HCT116 (cell line): ENCODE measurements around the gene ZNF697. TPM values are rescaled to one million over a fixed set of nuclear protein-coding genes. Genes with fewer than 3 reads are reported as not detected.

Experiments used
- ATAC-seq: fragments of 200-7000 bp; cut with Tn5 transposase; 2 replicates; pipeline ENCODE4 v1.9.1; 2020; ENCODE audit warnings: mild to moderate bottlenecking, moderate library complexity
- BruUV-seq: library from RNA; stranded (reverse); fragments of 400-500 nt; replicated peaks from 2 replicates; lab custom pipeline; 2021; lab: Mats Ljungman, UMichigan
- CTCF ChIA-PET: fragments of 300-600 bp; sonication (Branson Sonifier 250); formaldehyde crosslinking; loops from one replicate; lab custom pipeline; 2021; ENCODE audit warnings: antibody characterized with exemption; lab: Charles Lee
- POLR2A ChIA-PET: fragments of 300-600, 350-600 bp; sonication (Branson Sonifier 250); formaldehyde crosslinking; loops from one replicate; lab custom pipeline; 2021; ENCODE audit warnings: antibody characterized with exemption; lab: Charles Lee
- RAD21 ChIA-PET, 2 experiments: fragments of 300-600 bp; sonication (Branson Sonifier 250); formaldehyde crosslinking; loops; one replicate each; lab custom pipeline; 2023; ENCODE audit warnings: low total read pairs in 2 of 2; ENCODE audit not compliant: uncharacterized antibody in 2 of 2, unreplicated experiment in 2 of 2, low non-redundant PET in 1 of 2; lab: Charles Lee
- DNase-seq: peaks from one replicate; pipeline ENCODE4 v3.0.0-alpha.2; 2010; ENCODE audit warnings: low read depth, low spot score
- H2AFZ ChIP-seq: fragments of 200-600 bp; shearing (Covaris generic), sonication (generic); 2 replicates; pipeline ENCODE4 v1.6.1; 2017; ENCODE audit warnings: low read depth, mixed run types, mixed read lengths, antibody characterized with exemption, low read length; ENCODE audit not compliant: poor library complexity, severe bottlenecking
- H3K27ac ChIP-seq: 2 replicates; pipeline ENCODE4 v1.5.1; 2012; ENCODE audit warnings: low read depth, low read length
- H3K27me3 ChIP-seq: fragments of 200-600 bp; sonication (generic); 2 replicates; pipeline ENCODE4 v1.6.1; 2016; ENCODE audit warnings: mixed run types, low read length, mixed read lengths; ENCODE audit not compliant: insufficient read depth
- H3K36me3 ChIP-seq, 2 experiments: fragments of 200-500 bp in 1 of 2; fragments of 200-600 bp in 1 of 2; sonication (Bioruptor generic) in 1 of 2; sonication (generic) in 1 of 2; 2 replicates each; pipeline versions ENCODE4 v1.5.1 to v1.6.1; 2014 to 2016; ENCODE audit warnings: low read length in 2 of 2, inconsistent platforms in 1 of 2, mixed read lengths in 1 of 2, mixed run types in 1 of 2; ENCODE audit not compliant: insufficient read depth in 2 of 2, control insufficient read depth in 1 of 2
- H3K4me1 ChIP-seq, 2 experiments: fragments of 200-600 bp in 1 of 2; sonication (generic) in 1 of 2; 2 replicates each; pipeline versions ENCODE4 v1.5.1 to v1.6.1; 2012 to 2017; ENCODE audit warnings: low read length in 2 of 2, inconsistent platforms in 1 of 2, mild to moderate bottlenecking in 1 of 2, mixed read lengths in 1 of 2, mixed run types in 1 of 2, moderate library complexity in 1 of 2; ENCODE audit not compliant: insufficient read depth in 2 of 2, control insufficient read depth in 1 of 2
- H3K4me2 ChIP-seq: fragments of 200-600 bp; sonication (generic); 2 replicates; pipeline ENCODE4 v1.6.1; 2017; ENCODE audit warnings: mixed run types, low read length, mixed read lengths
- H3K4me3 ChIP-seq, 2 experiments: fragments of 200-600 bp in 1 of 2; sonication (generic) in 1 of 2; replicated peaks in 1 of 2; 2 replicates each; pipeline ENCODE4 v1.5.1; 2011 to 2016; ENCODE audit warnings: low read length in 2 of 2, control low read depth in 1 of 2, low read depth in 1 of 2, mild to moderate bottlenecking in 1 of 2, mixed read lengths in 1 of 2, mixed run types in 1 of 2
- H3K79me2 ChIP-seq: fragments of 200-600 bp; sonication (generic); 2 replicates; pipeline ENCODE4 v1.6.1; 2017; ENCODE audit warnings: mild to moderate bottlenecking, mixed run types, low read length, moderate library complexity, mixed read lengths; ENCODE audit not compliant: insufficient read depth
- H3K9ac ChIP-seq: fragments of 200-600 bp; sonication (generic); 2 replicates; pipeline ENCODE4 v1.6.1; 2016; ENCODE audit warnings: low read length, mixed read lengths
- H3K9me2 ChIP-seq: fragments of 200-600 bp; sonication (generic), shearing (Covaris generic); 2 replicates; pipeline ENCODE4 v1.6.1; 2017; ENCODE audit warnings: mixed run types, mild to moderate bottlenecking, moderate library complexity; ENCODE audit not compliant: insufficient read depth
- H3K9me3 ChIP-seq, 2 experiments: fragments of 200-500 bp in 1 of 2; fragments of 200-600 bp in 1 of 2; sonication (Bioruptor generic) in 1 of 2; sonication (generic) in 1 of 2; 2 replicates each; pipeline ENCODE4 v1.6.1; 2014 to 2017; ENCODE audit warnings: low read length in 2 of 2, mixed read lengths in 2 of 2, inconsistent platforms in 1 of 2, low read depth in 1 of 2, mild to moderate bottlenecking in 1 of 2, mixed run types in 1 of 2, moderate library complexity in 1 of 2; ENCODE audit not compliant: control insufficient read depth in 1 of 2, insufficient read depth in 1 of 2
- H4K20me1 ChIP-seq: fragments of 200-600 bp; sonication (generic), shearing (Covaris generic); 2 replicates; pipeline ENCODE4 v1.6.1; 2017; ENCODE audit warnings: mixed run types, mild to moderate bottlenecking, moderate library complexity; ENCODE audit not compliant: insufficient read depth
- ATF3 ChIP-seq: IDR thresholded peaks from 2 replicates; pipeline ENCODE4 v1.6.1; 2012
- CEBPB ChIP-seq: IDR thresholded peaks from 2 replicates; pipeline ENCODE4 v1.6.1; 2012; ENCODE audit warnings: low read depth
- EGR1 ChIP-seq: IDR thresholded peaks from 2 replicates; pipeline ENCODE4 v1.6.1; 2012; ENCODE audit warnings: low read depth
- ELF1 ChIP-seq: IDR thresholded peaks from 2 replicates; pipeline ENCODE4 v1.6.1; 2012; ENCODE audit warnings: low read depth, borderline replicate concordance
- EZH2phosphoT487 ChIP-seq: fragments of 200-600 bp; IDR thresholded peaks from 2 replicates; pipeline ENCODE4 v1.6.1; 2018; ENCODE audit warnings: antibody characterized with exemption, borderline replicate concordance
- POLR2AphosphoS5 ChIP-seq: IDR thresholded peaks from 2 replicates; pipeline ENCODE4 v1.6.1; 2011; ENCODE audit warnings: mild to moderate bottlenecking, low read depth, low read length, moderate library complexity
- ZBTB33 ChIP-seq: IDR thresholded peaks from 2 replicates; pipeline ENCODE4 v1.6.1; 2011; ENCODE audit warnings: mild to moderate bottlenecking, low read length, moderate library complexity; ENCODE audit not compliant: insufficient replicate concordance; ENCODE audit errors: extremely low read depth
- ZNF274 ChIP-seq: fragments of 200-500 bp; sonication (Bioruptor generic); IDR thresholded peaks from 2 replicates; pipeline ENCODE4 v1.6.1; 2014; ENCODE audit warnings: mild to moderate bottlenecking, low read depth, low read length, inconsistent platforms
- intact Hi-C: fragments of 100-400 bp; cut with micrococcal nuclease; formaldehyde crosslinking; loops from 2 replicates; pipeline ENCODE4 v1.10.0; 2022
- total RNA-seq: library from RNA; stranded (reverse); gene quantifications from one replicate; pipeline ENCODE4 v1.2.1, GENCODE V29; 2021; ENCODE audit not compliant: unreplicated experiment

ZNF697 gene
- total RNA-seq, 1 experiment from 2014 or later, result 5.9 TPM

DNA sequence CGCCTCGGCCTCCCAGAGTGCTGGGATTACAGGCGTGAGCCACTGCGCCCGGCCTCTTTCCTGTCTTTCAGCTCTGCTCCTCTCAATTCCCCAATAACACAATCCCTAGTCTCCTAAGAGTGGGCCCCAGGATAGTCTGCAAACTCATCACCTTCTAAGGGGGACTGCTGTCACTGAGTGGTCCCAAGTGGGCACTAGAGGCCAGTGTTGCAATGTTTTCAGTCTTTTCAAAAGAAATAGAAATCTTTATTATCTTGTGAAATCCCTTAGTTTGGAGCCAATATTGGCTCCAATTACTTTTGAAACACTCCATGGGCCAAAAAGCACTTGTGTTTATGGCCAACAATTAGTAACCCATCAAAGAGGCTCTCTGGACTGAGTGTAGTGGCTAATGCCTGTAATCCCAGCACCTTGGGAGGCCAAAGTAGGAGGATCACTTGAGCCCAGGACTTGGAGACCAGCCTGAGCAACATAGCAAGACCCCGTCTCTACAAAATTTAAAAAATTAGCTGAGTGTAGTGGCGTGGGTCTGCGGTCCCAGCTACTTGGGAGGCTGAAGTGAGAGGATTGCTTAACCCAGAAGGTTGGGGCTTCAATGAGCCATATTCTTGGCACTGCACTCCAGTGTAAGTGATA is 28.6 kb upstream of the ZNF697 start:
- BruUV-seq, result no TSS peak
- no peaks in the 10 kb centered on the region for H3K9me3 ChIP-seq
- intact Hi-C loops, result loop anchor here (5.0 to 10.0 kb wide), 2 partner anchors 202 to 389 kb away; no protein-coding TSS in a partner anchor
- H2AFZ ChIP-seq, result no peak overlapping the region
- CTCF ChIA-PET, result interaction anchor here (0.7 to 4.6 kb wide), 7 partner anchors 11 to 304 kb away, joined by 3 to 69 read pairs (median 4); partner anchors contain the start of gene PHGDH
- H3K27me3 ChIP-seq, result no peaks in the 10 kb centered on the region
- no peak overlapping the region for H3K9ac ChIP-seq
- no peak for DNase-seq
- H3K4me3 ChIP-seq, result no peak overlapping the region
- no peak overlapping the region for H3K27ac ChIP-seq
- POLR2A ChIA-PET, result no interaction called here
- no peaks in the 10 kb centered on the region for H3K79me2 ChIP-seq
- H3K36me3 ChIP-seq, result no peaks in the 10 kb centered on the region
- H4K20me1 ChIP-seq, result no peaks in the 10 kb centered on the region
- RAD21 ChIA-PET, result no interaction called here
- H3K4me2 ChIP-seq, result no peak overlapping the region
- H3K9me2 ChIP-seq, result no peaks in the 10 kb centered on the region
- TF ChIP-seq ZBTB33, result no peak
- no peak for TF ChIP-seq POLR2AphosphoS5
- TF ChIP-seq ATF3, result no peak
- no peak for TF ChIP-seq ZNF274
- no peak for TF ChIP-seq CEBPB
- TF ChIP-seq ELF1, result no peak
- no peak for TF ChIP-seq EZH2phosphoT487
- no peak for TF ChIP-seq EGR1
- ATAC-seq, result no peak
- peaks cover 10 to 25% of the 10 kb centered on the region in 2 experiments for H3K4me1 ChIP-seq
